Measurements from ENCODE around the gene GREB1L.

GRCh38 chr18:21550510-21550970, 308.5 kb downstream of the GREB1L start:
- TF ChIP-seq CTCF (conservative IDR thresholded peaks at IDR 0.05) (no peak), ZFX (IDR thresholded peaks at IDR 0.05) (no peak)
